ENCODE measurements around the gene TMEM150C.

GRCh38 chr4:82517043-82517442 lies 44.7 kb downstream of the TMEM150C start:
- TF ChIP-seq EZH2phosphoT487 (conservative IDR thresholded peaks at IDR 0.05; ENCODE audit: low read length) (no peak), CTCF (IDR thresholded peaks at IDR 0.05; ENCODE audit: insufficient read depth, low read length, poor library complexity, severe bottlenecking) (no peak)

Data from SU-DHL-6 (cell line).